PC-3 (cell line): ENCODE results near the gene TTC27.

ENCODE experiments used
- CTCF ChIP-seq: fragments of 300-600 bp; sonication (generic); conservative IDR thresholded peaks from 2 replicates; pipeline ENCODE4 v1.5.1; 2017; ENCODE audit warnings: antibody characterized with exemption, low read depth, mild to moderate bottlenecking, low read length
- EZH2phosphoT487 ChIP-seq: fragments of 300-600 bp; sonication (generic); IDR thresholded peaks from 2 replicates; pipeline ENCODE4 v1.6.1; 2018; ENCODE audit warnings: mild to moderate bottlenecking, antibody characterized with exemption, low read length, borderline replicate concordance

- TF ChIP-seq CTCF (no peak), EZH2phosphoT487 (no peak)
Observed at GRCh38 chr2:32714521-32714920, 86.7 kb downstream of the TTC27 start.
